ENCODE data around the gene RAB41. TPM values are rescaled to one million over a fixed set of nuclear protein-coding genes. Genes with fewer than 3 reads are reported as not detected.
"Not testable (repeated sequence)": the region's sequence is repeated elsewhere in the genome, so short reads cannot be mapped to it uniquely, and the experiment has no call there.

RAB41 gene
- total and polyA plus RNA-seq, 5 donors, result not detected

GRCh38 chrX:70292788-70293187 is 10.8 kb downstream of the RAB41 start:
- DNase-seq, result no peak
- Histone ChIP-seq H3K4me1 (ENCODE audit: control insufficient read depth, insufficient read depth, low read length) (peaks cover 2% of the 10 kb centered on the region), H3K9me3 (ENCODE audit: control insufficient read depth, low read length) (no peaks in the 10 kb centered on the region), H3K27me3 (ENCODE audit: control insufficient read depth, insufficient read depth) (no peaks in the 10 kb centered on the region), H3K27ac (ENCODE audit: low read length) (no peak overlapping the region), H3K4me3 (ENCODE audit: low read length) (no peak overlapping the region)
- ATAC-seq, result no peak
- WGBS, result 0% methylated on average over 1 of the region's 1 CpG
- intact Hi-C loops (cut with DNase I), result no loop called here

GRCh38 chrX:70293621-70294020 is 11.6 kb downstream of the RAB41 start:
- Histone ChIP-seq H3K9me3 (ENCODE audit: control insufficient read depth, low read length) (no peaks in the 10 kb centered on the region), H3K4me3 (ENCODE audit: low read length) (no peak overlapping the region), H3K4me1 (ENCODE audit: control insufficient read depth, insufficient read depth, low read length) (peaks cover 2% of the 10 kb centered on the region), H3K27me3 (ENCODE audit: control insufficient read depth, insufficient read depth) (no peaks in the 10 kb centered on the region), H3K27ac (ENCODE audit: low read length) (no peak overlapping the region)
- WGBS, result 92% methylated on average over 5 of the region's 5 CpGs
- intact Hi-C loops (cut with DNase I), result no loop called here
- DNase-seq, result no peak
- no peak for ATAC-seq

- no peaks in the 10 kb centered on the region for H3K4me1 ChIP-seq (ENCODE audit: control insufficient read depth, insufficient read depth, low read length)
- H3K27ac ChIP-seq (ENCODE audit: low read length), result no peak overlapping the region
- no peak for DNase-seq
- no peaks in the 10 kb centered on the region for H3K27me3 ChIP-seq (ENCODE audit: control insufficient read depth, insufficient read depth)
- 25% methylated on average over 3 of the region's 3 CpGs for WGBS
- no peak overlapping the region for H3K4me3 ChIP-seq (ENCODE audit: low read length)
- peak in 1 of 2 donors; percentile 49 for ATAC-seq
- intact Hi-C loops (cut with DNase I), result no loop called here
- H3K9me3 ChIP-seq (ENCODE audit: control insufficient read depth, low read length), result no peaks in the 10 kb centered on the region
Measured at GRCh38 chrX:70301716-70302115, 19.7 kb downstream of the RAB41 start.

- H3K4me3 ChIP-seq (ENCODE audit: low read length), result no peak overlapping the region
- DNase-seq (no peak), ATAC-seq (no peak)
- intact Hi-C loops (cut with DNase I), result no loop called here
- no peaks in the 10 kb centered on the region for H3K9me3 ChIP-seq (ENCODE audit: control insufficient read depth, low read length)
- WGBS, result 92% methylated on average over 1 of the region's 1 CpG
- H3K27me3 ChIP-seq (ENCODE audit: control insufficient read depth, insufficient read depth), result no peaks in the 10 kb centered on the region
- H3K27ac ChIP-seq (ENCODE audit: low read length), result no peak overlapping the region
- H3K4me1 ChIP-seq (ENCODE audit: control insufficient read depth, insufficient read depth, low read length), result no peaks in the 10 kb centered on the region
Measured at GRCh38 chrX:70313503-70313902, 31.5 kb downstream of the RAB41 start.

GRCh38 chrX:70322784-70323183 is 40.8 kb downstream of the RAB41 start:
- DNase-seq, result no peak
- ATAC-seq, result no peak
- 94% methylated on average over 4 of the region's 4 CpGs for WGBS
- intact Hi-C loops (cut with DNase I), result no loop called here
- Histone ChIP-seq H3K27me3 (ENCODE audit: control insufficient read depth, insufficient read depth) (no peaks in the 10 kb centered on the region), H3K4me1 (ENCODE audit: control insufficient read depth, insufficient read depth, low read length) (no peaks in the 10 kb centered on the region), H3K9me3 (ENCODE audit: control insufficient read depth, low read length) (no peaks in the 10 kb centered on the region), H3K27ac (ENCODE audit: low read length) (no peak overlapping the region), H3K4me3 (ENCODE audit: low read length) (no peak overlapping the region)

GRCh38 chrX:70323628-70324027 is 41.7 kb downstream of the RAB41 start:
- H3K9me3 ChIP-seq (ENCODE audit: control insufficient read depth, low read length); H3K27me3 ChIP-seq (ENCODE audit: control insufficient read depth, insufficient read depth); intact Hi-C loops (cut with DNase I); ATAC-seq; H3K27ac ChIP-seq (ENCODE audit: low read length); DNase-seq; H3K4me3 ChIP-seq (ENCODE audit: low read length); H3K4me1 ChIP-seq (ENCODE audit: control insufficient read depth, insufficient read depth, low read length): not testable (repeated sequence)
- 98% methylated on average over 6 of the region's 6 CpGs for WGBS

- ATAC-seq, result no peak
- Histone ChIP-seq H3K4me1 (ENCODE audit: control insufficient read depth, insufficient read depth, low read length) (no peaks in the 10 kb centered on the region), H3K4me3 (ENCODE audit: low read length) (no peak overlapping the region), H3K27ac (ENCODE audit: low read length) (no peak overlapping the region), H3K27me3 (ENCODE audit: control insufficient read depth, insufficient read depth) (no peaks in the 10 kb centered on the region), H3K9me3 (ENCODE audit: control insufficient read depth, low read length) (no peaks in the 10 kb centered on the region)
- WGBS, result 96% methylated on average over 2 of the region's 2 CpGs
- intact Hi-C loops (cut with DNase I), result no loop called here
- no peak for DNase-seq
Measured at GRCh38 chrX:70324326-70324725, 42.4 kb downstream of the RAB41 start.

GRCh38 chrX:70331161-70331560 is 49.2 kb downstream of the RAB41 start:
- Histone ChIP-seq H3K9me3 (ENCODE audit: control insufficient read depth, low read length) (no peaks in the 10 kb centered on the region), H3K27me3 (ENCODE audit: control insufficient read depth, insufficient read depth) (no peaks in the 10 kb centered on the region), H3K4me1 (ENCODE audit: control insufficient read depth, insufficient read depth, low read length) (no peaks in the 10 kb centered on the region), H3K27ac (ENCODE audit: low read length) (no peak overlapping the region), H3K4me3 (ENCODE audit: low read length) (no peak overlapping the region)
- DNase-seq (no peak), ATAC-seq (no peak)
- WGBS, result 97% methylated on average over 1 of the region's 1 CpG
- intact Hi-C loops (cut with DNase I), result no loop called here

GRCh38 chrX:70332600-70332999 is 50.6 kb downstream of the RAB41 start:
- WGBS, result 100% methylated on average over 1 of the region's 1 CpG
- DNase-seq (no peak), ATAC-seq (no peak)
- H3K27ac ChIP-seq (ENCODE audit: low read length), result no peak overlapping the region
- no peaks in the 10 kb centered on the region for H3K4me1 ChIP-seq (ENCODE audit: control insufficient read depth, insufficient read depth, low read length)
- H3K9me3 ChIP-seq (ENCODE audit: control insufficient read depth, low read length), result no peaks in the 10 kb centered on the region
- H3K4me3 ChIP-seq (ENCODE audit: low read length), result no peak overlapping the region
- H3K27me3 ChIP-seq (ENCODE audit: control insufficient read depth, insufficient read depth), result no peaks in the 10 kb centered on the region
- intact Hi-C loops (cut with DNase I), result no loop called here

Other genes starting within 250 kb of the RAB41 start
- not detected for gene AWAT2, start 232.2 kb upstream of the RAB41 start, total RNA-seq
- gene AWAT2, start 232.2 kb upstream of the RAB41 start, polyA plus RNA-seq, result not detected
- not detected for gene OTUD6A, start 219.7 kb upstream of the RAB41 start, total RNA-seq
- gene OTUD6A, start 219.7 kb upstream of the RAB41 start, polyA plus RNA-seq, result not detected
- 10 to 100 TPM; 42.9 to 71.5 (median 53.8) TPM for gene IGBP1, start 148.7 kb upstream of the RAB41 start, total RNA-seq
- gene IGBP1, start 148.7 kb upstream of the RAB41 start, polyA plus RNA-seq, result 45.9 TPM
- not detected for gene DGAT2L6, start 104.7 kb upstream of the RAB41 start, total RNA-seq
- not detected for gene DGAT2L6, start 104.7 kb upstream of the RAB41 start, polyA plus RNA-seq
- gene AWAT1, start 47.5 kb upstream of the RAB41 start, total RNA-seq, result not detected
- gene AWAT1, start 47.5 kb upstream of the RAB41 start, polyA plus RNA-seq, result not detected
- not detected for gene P2RY4, start 22.0 kb upstream of the RAB41 start, total RNA-seq
- 0.05 TPM for gene P2RY4, start 22.0 kb upstream of the RAB41 start, polyA plus RNA-seq
- not detected for gene ARR3, start 13.8 kb upstream of the RAB41 start, total RNA-seq
- gene ARR3, start 13.8 kb upstream of the RAB41 start, polyA plus RNA-seq, result not detected
- gene PDZD11, start 7.8 kb downstream of the RAB41 start, total RNA-seq, result 10 to 100 TPM; 34.6 to 41.4 (median 40.4) TPM
- gene PDZD11, start 7.8 kb downstream of the RAB41 start, polyA plus RNA-seq, result 64.4 TPM
- under 1 TPM; 0.14 to 0.65 (median 0.44) TPM for gene KIF4A, start 7.9 kb downstream of the RAB41 start, total RNA-seq
- 0.05 TPM for gene KIF4A, start 7.9 kb downstream of the RAB41 start, polyA plus RNA-seq
- not detected for gene GDPD2, start 141.1 kb downstream of the RAB41 start, total RNA-seq
- gene GDPD2, start 141.1 kb downstream of the RAB41 start, polyA plus RNA-seq, result not detected
- 10 to 100 TPM; 11.9 to 20.8 (median 15.7) TPM for gene DLG3, start 162.7 kb downstream of the RAB41 start, total RNA-seq
- gene DLG3, start 162.7 kb downstream of the RAB41 start, polyA plus RNA-seq, result 7.3 TPM